SK-N-SH treated with all-trans-retinoic acid at 6 μM for 48 hours (cell line): ENCODE data around the gene RPP25L.

Experiments
- ATAC-seq: fragments of 200-7000 bp; cut with Tn5 transposase; 3 replicates; pipeline ENCODE4 v1.9.1; 2020; ENCODE audit warnings: mild to moderate bottlenecking, moderate library complexity
- ARNTL ChIP-seq: fragments of 450-650 bp; formaldehyde crosslinking; IDR thresholded peaks from 2 replicates; pipeline ENCODE4 v1.5.0; 2020; ENCODE audit warnings: low read depth, mild to moderate bottlenecking, moderate library complexity, borderline replicate concordance
- BACH2 ChIP-seq: fragments of 250-450 bp; sonication (Bioruptor Pico); IDR thresholded peaks from 2 replicates; pipeline ENCODE4 v1.9.0; 2021; ENCODE audit warnings: mild to moderate bottlenecking, borderline replicate concordance
- CREB5 ChIP-seq: fragments of 250-450 bp; sonication (Bioruptor Pico); IDR thresholded peaks from 2 replicates; pipeline ENCODE4 v1.5.1; 2020; ENCODE audit warnings: low read depth, mild to moderate bottlenecking, moderate library complexity
- CSDC2 ChIP-seq: fragments of 250-450 bp; sonication (Bioruptor Pico); IDR thresholded peaks from 2 replicates; pipeline ENCODE4 v1.5.0; 2020; ENCODE audit warnings: mild to moderate bottlenecking, moderate library complexity
- CSRNP3 ChIP-seq: fragments of 250-450 bp; sonication (Bioruptor Pico); IDR thresholded peaks from 2 replicates; pipeline ENCODE4 v1.5.1; 2021; ENCODE audit warnings: mild to moderate bottlenecking, moderate library complexity
- GLIS3 ChIP-seq: fragments of 250-450 bp; sonication (Bioruptor Pico); IDR thresholded peaks from 2 replicates; pipeline ENCODE4 v1.5.0; 2020; ENCODE audit warnings: mild to moderate bottlenecking, moderate library complexity
- ISL1 ChIP-seq: fragments of 250-450 bp; sonication (Bioruptor Pico); IDR thresholded peaks from 2 replicates; pipeline ENCODE4 v2.1.2; 2022; ENCODE audit warnings: mild to moderate bottlenecking, moderate library complexity
- OSR1 ChIP-seq: fragments of 250-450 bp; sonication (Bioruptor Pico); IDR thresholded peaks from 2 replicates; pipeline ENCODE4 v1.8.0; 2022; ENCODE audit warnings: moderate library complexity, mild to moderate bottlenecking, inconsistent platforms
- PATZ1 ChIP-seq: fragments of 250-450 bp; sonication (Bioruptor Pico); IDR thresholded peaks from 2 replicates; pipeline ENCODE4 v1.8.0; 2020; ENCODE audit warnings: mild to moderate bottlenecking, moderate library complexity, borderline replicate concordance
- POU6F1 ChIP-seq: fragments of 250-450 bp; sonication (Bioruptor Pico); IDR thresholded peaks from 2 replicates; pipeline ENCODE4 v1.8.0; 2021; ENCODE audit warnings: low read depth, mild to moderate bottlenecking, moderate library complexity, borderline replicate concordance
- PPARA ChIP-seq: fragments of 250-450 bp; sonication (Bioruptor Pico); IDR thresholded peaks from 2 replicates; pipeline ENCODE4 v1.5.0; 2020; ENCODE audit warnings: mild to moderate bottlenecking, borderline replicate concordance
- RARB ChIP-seq: fragments of 250-450 bp; sonication (Bioruptor Pico); IDR thresholded peaks from 2 replicates; pipeline ENCODE4 v1.8.0; 2021; ENCODE audit warnings: mild to moderate bottlenecking, moderate library complexity
- SNAI2 ChIP-seq: fragments of 250-450 bp; sonication (Bioruptor Pico); IDR thresholded peaks from 2 replicates; pipeline ENCODE4 v1.5.0; 2020; ENCODE audit warnings: mild to moderate bottlenecking, moderate library complexity
- TCF4 ChIP-seq: fragments of 250-450 bp; sonication (Bioruptor Pico); IDR thresholded peaks from 2 replicates; pipeline ENCODE4 v1.8.0; 2021; ENCODE audit warnings: mild to moderate bottlenecking, moderate library complexity, borderline replicate concordance
- TOX ChIP-seq: fragments of 250-450 bp; sonication (Bioruptor Pico); IDR thresholded peaks from 2 replicates; pipeline ENCODE4 v1.8.0; 2021; ENCODE audit warnings: mild to moderate bottlenecking, moderate library complexity, borderline replicate concordance
- TSHZ2 ChIP-seq: fragments of 250-450 bp; sonication (Bioruptor Pico); IDR thresholded peaks from 2 replicates; pipeline ENCODE4 v1.5.0; 2020; ENCODE audit warnings: mild to moderate bottlenecking, moderate library complexity
- ZFP3 ChIP-seq: fragments of 250-450 bp; sonication (Bioruptor Pico); IDR thresholded peaks from 2 replicates; pipeline ENCODE4 v1.5.0; 2020; ENCODE audit warnings: mild to moderate bottlenecking, moderate library complexity
- ZFP30 ChIP-seq: fragments of 450-650 bp; formaldehyde crosslinking; IDR thresholded peaks from 2 replicates; pipeline ENCODE4 v1.5.0; 2022; ENCODE audit warnings: mild to moderate bottlenecking, moderate library complexity
- ZNF565 ChIP-seq: fragments of 450-650 bp; formaldehyde crosslinking; conservative IDR thresholded peaks from 2 replicates; pipeline ENCODE4 v1.5.0; 2020; ENCODE audit warnings: low read depth, mild to moderate bottlenecking, moderate library complexity
- ZNF70 ChIP-seq: fragments of 450-650 bp; formaldehyde crosslinking; IDR thresholded peaks from 2 replicates; pipeline ENCODE4 v1.5.0; 2020; ENCODE audit warnings: mild to moderate bottlenecking, moderate library complexity
- ZNF8 ChIP-seq: fragments of 450-650 bp; formaldehyde crosslinking; IDR thresholded peaks from 2 replicates; pipeline ENCODE4 v1.5.0; 2020; ENCODE audit warnings: mild to moderate bottlenecking, moderate library complexity

Gene RPP25L

GRCh38 chr9:34575862-34576596, 35.9 kb downstream of the RPP25L start:
- ATAC-seq, result no peak
- TF ChIP-seq TOX (CRISPR knock-in tag), result no peak
- no peak for TF ChIP-seq ZNF565 (CRISPR knock-in tag)
- TF ChIP-seq CREB5 (CRISPR knock-in tag), result no peak
- TF ChIP-seq ARNTL (CRISPR knock-in tag), result no peak
- TF ChIP-seq RARB (CRISPR knock-in tag), result no peak
- no peak for TF ChIP-seq TCF4 (CRISPR knock-in tag)
- TF ChIP-seq CSDC2, result no peak
- TF ChIP-seq ZNF8 (CRISPR knock-in tag), result no peak
- no peak for TF ChIP-seq GLIS3 (CRISPR knock-in tag)

GRCh38 chr9:34575241-34575640, 36.7 kb downstream of the RPP25L start:
- TF ChIP-seq TCF4 (CRISPR knock-in tag), result no peak
- TF ChIP-seq PATZ1 (CRISPR knock-in tag), result no peak
- TF ChIP-seq ARNTL (CRISPR knock-in tag), result no peak
- no peak for TF ChIP-seq TOX (CRISPR knock-in tag)
- TF ChIP-seq CREB5 (CRISPR knock-in tag), result no peak
- no peak for TF ChIP-seq OSR1 (CRISPR knock-in tag)
- no peak for TF ChIP-seq POU6F1 (CRISPR knock-in tag)
- TF ChIP-seq TSHZ2 (CRISPR knock-in tag), result no peak
- TF ChIP-seq GLIS3 (CRISPR knock-in tag), result no peak
- no peak for TF ChIP-seq ZFP3 (CRISPR knock-in tag)
- TF ChIP-seq ZNF8 (CRISPR knock-in tag), result no peak
- TF ChIP-seq ZFP30, result no peak
- no peak for TF ChIP-seq BACH2 (CRISPR knock-in tag)
- TF ChIP-seq SNAI2 (CRISPR knock-in tag), result no peak
- no peak for TF ChIP-seq ISL1 (CRISPR knock-in tag)
- TF ChIP-seq CSRNP3 (CRISPR knock-in tag), result no peak
- TF ChIP-seq ZNF70 (CRISPR knock-in tag), result no peak
- no peak for TF ChIP-seq PPARA (CRISPR knock-in tag)
- TF ChIP-seq ZNF565 (CRISPR knock-in tag), result no peak
- ATAC-seq, result no peak
